Transverse colon (tissue), 4 donors: ENCODE data around the gene GNPDA2. TPM values are rescaled to one million over a fixed set of nuclear protein-coding genes. Genes with fewer than 3 reads are reported as not detected.

ENCODE experiments used
- DNase-seq: peaks from one replicate; pipeline ENCODE4 v3.0.0-alpha.2; 2019
- H3K27ac ChIP-seq, 4 donors: fragments of 200-600 bp; sonication (generic); 2 replicates each; pipeline ENCODE4 v1.5.1; 2016 to 2018; ENCODE audit warnings: inconsistent platforms in 4 of 4
- H3K27me3 ChIP-seq: fragments of 200-600 bp; sonication (generic); 2 replicates; pipeline ENCODE4 v1.5.1; 2017; ENCODE audit warnings: inconsistent platforms
- H3K36me3 ChIP-seq, 4 donors: fragments of 200-600 bp; sonication (generic); 2 replicates each; pipeline ENCODE4 v1.5.1; 2017 to 2019; ENCODE audit warnings: inconsistent platforms in 4 of 4
- H3K4me1 ChIP-seq, 4 donors: fragments of 200-600 bp; sonication (generic); 2 replicates each; pipeline ENCODE4 v1.5.1; 2017 to 2020; ENCODE audit warnings: inconsistent platforms in 4 of 4
- H3K4me3 ChIP-seq, 4 donors: fragments of 200-600 bp; sonication (generic); 1 replicate in 1 of 4; 2 replicates in 3 of 4; pipeline versions ENCODE4 v1.5.1 to v1.6.1; 2017 to 2019; ENCODE audit warnings: inconsistent platforms in 4 of 4
- H3K9me3 ChIP-seq, 2 donors: fragments of 200-600 bp; sonication (generic); 2 replicates each; pipeline ENCODE4 v1.5.1; 2017 to 2019; ENCODE audit warnings: inconsistent platforms in 2 of 2
- EP300 ChIP-seq: sonication (generic); formaldehyde crosslinking; IDR thresholded peaks from one replicate; pipeline ENCODE4 v1.6.1; 2017; ENCODE audit warnings: antibody characterized with exemption, low read depth
- POLR2A ChIP-seq: fragments of 450-650 bp; IDR thresholded peaks from one replicate; pipeline ENCODE4 v1.6.1; 2016; ENCODE audit warnings: antibody characterized with exemption, mild to moderate bottlenecking, moderate library complexity
- POLR2AphosphoS5 ChIP-seq, 3 donors: sonication (generic); formaldehyde crosslinking; IDR thresholded peaks; one replicate each; pipeline ENCODE4 v1.6.1; 2016; ENCODE audit warnings: antibody characterized with exemption in 3 of 3
- WGBS, 2 donors: methylation state at CpG; one replicate each; pipeline ENCODE4 v1.1.5; 2018; ENCODE audit warnings: low coverage in 1 of 2; 5-methylcytosine and 5-hydroxymethylcytosine counted together
- in situ Hi-C, 4 donors: fragments of 200-750 bp; cut with MboI; loops; one replicate each; pipeline versions ENCODE4 v1.15.0 to v1.15.1; 2017; ENCODE audit warnings: low sequenced_read_pairs in 3 of 4, low pct_ligation_motif_present in 1 of 4, low pct_unique_long_range_greater_than_20kb in 1 of 4
- intact Hi-C: fragments of 100-400 bp; cut with DNase I; formaldehyde crosslinking; loops from one replicate; pipeline ENCODE4 v1.15.1; 2023; ENCODE audit warnings: low total_unique reads
- total RNA-seq, 4 donors: library from RNA; depleted of rRNA; stranded (reverse); fragments of >200 nt; gene quantifications; one replicate each; pipeline ENCODE4 v1.1.0, GENCODE V29; 2016
- TF ChIP-seq, protein P1 (sequence below), 5 experiments: fragments of 200-600 bp in 3 of 5; fragments of 450-650 bp in 2 of 5; sonication (generic) in 3 of 5; IDR thresholded peaks; 1 replicate in 2 of 5; 2 replicates in 3 of 5; pipeline ENCODE4 v1.5.1; 2016 to 2017; ENCODE audit warnings: antibody characterized with exemption in 5 of 5, inconsistent platforms in 3 of 5, mild to moderate bottlenecking in 2 of 5, moderate library complexity in 1 of 5

Gene GNPDA2
- total RNA-seq, 4 donors from 2014 or later = 2.2 to 16.3 (median 8.7) TPM

DNA sequence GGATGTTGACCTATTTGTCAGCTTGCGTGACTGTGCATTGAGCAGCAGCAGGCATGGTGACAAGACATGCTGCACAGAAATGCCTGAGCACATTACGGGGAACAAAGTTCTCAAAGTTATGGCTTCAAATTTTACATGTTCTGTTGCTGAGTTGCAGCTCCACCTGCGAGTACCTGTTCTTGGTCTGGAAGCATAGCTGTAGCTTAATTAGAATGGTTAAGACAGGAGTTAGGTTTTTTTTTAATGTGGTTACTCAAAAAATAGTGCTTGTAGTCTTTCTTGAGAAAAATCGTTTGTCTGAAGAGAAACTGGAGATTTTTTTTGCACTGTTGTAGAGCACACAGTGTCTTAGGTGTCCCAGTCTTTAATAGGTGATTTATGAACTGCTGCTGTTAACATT is 38.8 kb upstream of the GNPDA2 start:
- intact Hi-C loops = no loop called here
- Histone ChIP-seq H3K4me1 (peaks cover 0 to 4% (median 0%) of the 10 kb centered on the region in 4 donors), H3K9me3 (no peaks in the 10 kb centered on the region), H3K27me3 (peaks cover 7% of the 10 kb centered on the region), H3K27ac (no peak overlapping the region), H3K4me3 (no peak overlapping the region), H3K36me3 (no peaks in the 10 kb centered on the region)
- in situ Hi-C loops = loop anchor here in 1 of 4 donors (25.0 kb wide), 1 partner anchor 672 kb away; no protein-coding TSS in a partner anchor
- TF ChIP-seq, protein P1, sequence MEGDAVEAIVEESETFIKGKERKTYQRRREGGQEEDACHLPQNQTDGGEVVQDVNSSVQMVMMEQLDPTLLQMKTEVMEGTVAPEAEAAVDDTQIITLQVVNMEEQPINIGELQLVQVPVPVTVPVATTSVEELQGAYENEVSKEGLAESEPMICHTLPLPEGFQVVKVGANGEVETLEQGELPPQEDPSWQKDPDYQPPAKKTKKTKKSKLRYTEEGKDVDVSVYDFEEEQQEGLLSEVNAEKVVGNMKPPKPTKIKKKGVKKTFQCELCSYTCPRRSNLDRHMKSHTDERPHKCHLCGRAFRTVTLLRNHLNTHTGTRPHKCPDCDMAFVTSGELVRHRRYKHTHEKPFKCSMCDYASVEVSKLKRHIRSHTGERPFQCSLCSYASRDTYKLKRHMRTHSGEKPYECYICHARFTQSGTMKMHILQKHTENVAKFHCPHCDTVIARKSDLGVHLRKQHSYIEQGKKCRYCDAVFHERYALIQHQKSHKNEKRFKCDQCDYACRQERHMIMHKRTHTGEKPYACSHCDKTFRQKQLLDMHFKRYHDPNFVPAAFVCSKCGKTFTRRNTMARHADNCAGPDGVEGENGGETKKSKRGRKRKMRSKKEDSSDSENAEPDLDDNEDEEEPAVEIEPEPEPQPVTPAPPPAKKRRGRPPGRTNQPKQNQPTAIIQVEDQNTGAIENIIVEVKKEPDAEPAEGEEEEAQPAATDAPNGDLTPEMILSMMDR (IDR thresholded peaks at IDR 0.05) = no peak
- TF ChIP-seq POLR2A = no peak
- no peak for TF ChIP-seq EP300
- TF ChIP-seq POLR2AphosphoS5 (IDR thresholded peaks at IDR 0.05) = no peak
- WGBS, 2 donors = 47 to 50% methylated on average over 4 of the region's 4 CpGs
- no peak for DNase-seq

DNA sequence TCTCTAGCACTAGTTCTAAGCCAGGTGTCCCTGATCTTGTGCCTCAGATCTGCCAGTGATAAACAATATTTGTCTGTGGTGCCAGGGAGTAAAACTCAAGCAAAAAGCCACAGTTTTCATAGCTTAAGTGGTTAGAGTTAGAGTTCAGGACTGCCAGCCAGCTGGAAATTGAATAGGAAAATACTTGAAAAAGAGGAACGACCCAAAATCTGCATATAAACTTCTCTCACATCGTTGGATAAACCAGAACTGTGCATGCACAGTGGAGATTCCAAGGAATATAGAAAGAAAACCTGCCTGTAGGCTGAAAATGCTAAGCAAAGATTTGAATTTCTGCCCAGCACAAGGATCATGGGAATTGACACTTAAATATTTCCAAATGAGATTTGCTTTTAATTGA is 35.0 kb upstream of the GNPDA2 start:
- in situ Hi-C loops = loop anchor here in 1 of 4 donors (25.0 kb wide), 1 partner anchor 676 kb away; no protein-coding TSS in a partner anchor
- TF ChIP-seq EP300 (no peak), POLR2AphosphoS5 (IDR thresholded peaks at IDR 0.05) (no peak), POLR2A (no peak)
- TF ChIP-seq, protein P1 (IDR thresholded peaks at IDR 0.05) = no peak
- no peaks in the 10 kb centered on the region for H3K36me3 ChIP-seq
- H3K4me1 ChIP-seq = peaks cover 0 to 4% (median 0%) of the 10 kb centered on the region in 4 donors
- intact Hi-C loops = no loop called here
- DNase-seq = no peak
- H3K4me3 ChIP-seq = no peak overlapping the region
- no peak overlapping the region for H3K27ac ChIP-seq
- H3K27me3 ChIP-seq = peaks cover 7% of the 10 kb centered on the region
- WGBS, 2 donors = 0 to 27% methylated on average over 1 to 2 of the region's 2 CpGs
- no peaks in the 10 kb centered on the region for H3K9me3 ChIP-seq

DNA sequence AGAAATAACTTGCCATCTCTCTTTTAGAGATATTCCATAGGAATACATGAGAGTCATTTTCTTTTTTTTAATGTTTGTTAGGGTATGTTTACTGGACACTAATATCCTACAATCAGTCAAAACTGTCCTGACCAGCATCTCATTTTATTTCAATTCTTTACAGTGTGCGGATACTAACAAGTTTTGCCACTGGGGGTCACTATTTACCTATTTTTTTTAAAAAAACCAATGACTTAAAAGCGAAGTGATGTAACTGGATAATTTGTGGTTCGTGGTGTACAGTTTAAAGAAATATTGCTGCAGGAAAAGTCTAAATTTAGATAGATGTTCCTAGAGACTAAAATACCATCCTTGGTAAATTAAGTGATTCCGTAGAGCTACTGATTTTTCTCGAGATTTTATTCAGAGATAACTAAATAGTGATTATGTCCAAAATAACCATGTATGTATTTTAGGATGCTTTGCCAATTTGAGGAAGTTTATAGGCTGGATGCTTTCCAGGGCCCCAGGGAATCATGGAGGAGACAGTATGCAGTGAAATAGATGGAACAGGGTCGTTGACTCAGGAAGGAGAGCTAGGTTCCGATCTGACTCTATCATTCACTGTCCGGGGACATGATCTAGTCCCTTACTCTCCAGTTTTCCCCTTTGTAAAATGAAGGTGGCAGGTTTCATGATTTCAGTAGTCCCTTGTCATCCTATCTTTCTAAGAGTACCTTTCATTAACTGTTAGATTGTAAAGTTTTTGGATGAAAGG is 34.0 kb upstream of the GNPDA2 start:
- no peaks in the 10 kb centered on the region for H3K36me3 ChIP-seq
- H3K9me3 ChIP-seq = no peaks in the 10 kb centered on the region
- in situ Hi-C loops = loop anchor here in 1 of 4 donors (25.0 kb wide), 1 partner anchor 677 kb away; no protein-coding TSS in a partner anchor
- TF ChIP-seq POLR2A (no peak), POLR2AphosphoS5 (IDR thresholded peaks at IDR 0.05) (no peak), EP300 (no peak)
- TF ChIP-seq, protein P1 (IDR thresholded peaks at IDR 0.05) = peak in 4 of 5 experiments; percentile 39 to 55 (median 44)
- H3K27ac ChIP-seq = no peak overlapping the region
- intact Hi-C loops = no loop called here
- no peak overlapping the region for H3K4me3 ChIP-seq
- WGBS, 2 donors = 12 to 21% methylated on average over 8 of the region's 8 CpGs
- H3K27me3 ChIP-seq = peaks cover 7% of the 10 kb centered on the region
- H3K4me1 ChIP-seq = peaks cover 0 to 4% (median 0%) of the 10 kb centered on the region in 4 donors
- DNase-seq = no peak

DNA sequence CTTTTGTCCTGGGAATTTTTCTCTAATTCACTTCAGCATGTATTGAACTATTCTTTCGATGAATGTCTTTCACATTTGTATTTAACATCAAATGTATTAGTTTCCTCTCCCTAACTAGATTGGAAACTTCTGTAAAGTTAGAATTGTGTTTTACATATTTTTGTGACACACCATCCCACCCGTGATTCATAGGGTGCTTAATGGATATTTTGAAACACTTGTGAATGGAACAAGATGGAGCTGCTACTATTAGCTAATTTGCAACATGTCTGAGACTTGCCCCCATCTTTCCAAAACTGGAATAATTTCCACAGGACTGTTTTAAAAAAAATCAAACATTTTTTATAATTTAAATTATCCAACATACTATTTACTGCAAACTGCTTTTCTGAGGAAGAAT is 30.2 kb upstream of the GNPDA2 start:
- no peak overlapping the region for H3K27ac ChIP-seq

More for the DNA sequence above, 30.2 kb upstream of the GNPDA2 start:
- Histone ChIP-seq H3K4me3 (no peak overlapping the region), H3K4me1 (peaks cover 0 to 4% (median 0%) of the 10 kb centered on the region in 4 donors), H3K9me3 (no peaks in the 10 kb centered on the region), H3K27me3 (peaks cover 7% of the 10 kb centered on the region), H3K36me3 (no peaks in the 10 kb centered on the region)
- in situ Hi-C loops (loop anchor here in 1 of 4 donors (25.0 kb wide), 1 partner anchor 681 kb away; no protein-coding TSS in a partner anchor), intact Hi-C loops (no loop called here)
- DNase-seq = no peak
- TF ChIP-seq EP300 (no peak), POLR2AphosphoS5 (IDR thresholded peaks at IDR 0.05) (no peak), POLR2A (no peak)
- TF ChIP-seq, protein P1 (IDR thresholded peaks at IDR 0.05) = no peak
- WGBS, 2 donors = 77 to 88% methylated on average over 2 of the region's 2 CpGs
